ENCODE measurements around the gene PLN.

DNA sequence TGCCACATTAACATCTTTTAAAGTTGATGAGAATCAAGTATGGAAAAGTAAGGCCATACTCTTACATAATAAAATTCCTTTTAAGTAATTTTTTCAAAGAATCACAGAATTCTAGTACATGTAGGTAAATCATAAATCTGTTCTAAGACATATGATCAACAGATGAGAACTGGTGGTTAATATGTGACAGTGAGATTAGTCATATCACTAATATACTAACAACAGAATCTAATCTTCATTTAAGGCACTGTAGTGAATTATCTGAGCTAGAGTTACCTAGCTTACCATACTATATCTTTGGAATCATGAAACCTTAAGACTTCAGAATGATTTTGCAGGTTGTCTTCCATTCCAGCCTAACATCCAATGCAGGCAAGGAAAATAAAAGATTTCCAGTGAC, 11.6 kb downstream of the PLN start:
- no peak for TF ChIP-seq SP1 (CRISPR knock-in tag; conservative IDR thresholded peaks at IDR 0.05)
- no peak for TF ChIP-seq NFYB (CRISPR knock-in tag; conservative IDR thresholded peaks at IDR 0.05; ENCODE audit: low read depth)
- TF ChIP-seq, protein P1, sequence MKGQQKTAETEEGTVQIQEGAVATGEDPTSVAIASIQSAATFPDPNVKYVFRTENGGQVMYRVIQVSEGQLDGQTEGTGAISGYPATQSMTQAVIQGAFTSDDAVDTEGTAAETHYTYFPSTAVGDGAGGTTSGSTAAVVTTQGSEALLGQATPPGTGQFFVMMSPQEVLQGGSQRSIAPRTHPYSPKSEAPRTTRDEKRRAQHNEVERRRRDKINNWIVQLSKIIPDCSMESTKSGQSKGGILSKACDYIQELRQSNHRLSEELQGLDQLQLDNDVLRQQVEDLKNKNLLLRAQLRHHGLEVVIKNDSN (CRISPR knock-in tag; IDR thresholded peaks at IDR 0.05): no peak
- TF ChIP-seq, protein P2, sequence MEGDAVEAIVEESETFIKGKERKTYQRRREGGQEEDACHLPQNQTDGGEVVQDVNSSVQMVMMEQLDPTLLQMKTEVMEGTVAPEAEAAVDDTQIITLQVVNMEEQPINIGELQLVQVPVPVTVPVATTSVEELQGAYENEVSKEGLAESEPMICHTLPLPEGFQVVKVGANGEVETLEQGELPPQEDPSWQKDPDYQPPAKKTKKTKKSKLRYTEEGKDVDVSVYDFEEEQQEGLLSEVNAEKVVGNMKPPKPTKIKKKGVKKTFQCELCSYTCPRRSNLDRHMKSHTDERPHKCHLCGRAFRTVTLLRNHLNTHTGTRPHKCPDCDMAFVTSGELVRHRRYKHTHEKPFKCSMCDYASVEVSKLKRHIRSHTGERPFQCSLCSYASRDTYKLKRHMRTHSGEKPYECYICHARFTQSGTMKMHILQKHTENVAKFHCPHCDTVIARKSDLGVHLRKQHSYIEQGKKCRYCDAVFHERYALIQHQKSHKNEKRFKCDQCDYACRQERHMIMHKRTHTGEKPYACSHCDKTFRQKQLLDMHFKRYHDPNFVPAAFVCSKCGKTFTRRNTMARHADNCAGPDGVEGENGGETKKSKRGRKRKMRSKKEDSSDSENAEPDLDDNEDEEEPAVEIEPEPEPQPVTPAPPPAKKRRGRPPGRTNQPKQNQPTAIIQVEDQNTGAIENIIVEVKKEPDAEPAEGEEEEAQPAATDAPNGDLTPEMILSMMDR (IDR thresholded peaks at IDR 0.05): no peak
- TF ChIP-seq, protein P3, sequence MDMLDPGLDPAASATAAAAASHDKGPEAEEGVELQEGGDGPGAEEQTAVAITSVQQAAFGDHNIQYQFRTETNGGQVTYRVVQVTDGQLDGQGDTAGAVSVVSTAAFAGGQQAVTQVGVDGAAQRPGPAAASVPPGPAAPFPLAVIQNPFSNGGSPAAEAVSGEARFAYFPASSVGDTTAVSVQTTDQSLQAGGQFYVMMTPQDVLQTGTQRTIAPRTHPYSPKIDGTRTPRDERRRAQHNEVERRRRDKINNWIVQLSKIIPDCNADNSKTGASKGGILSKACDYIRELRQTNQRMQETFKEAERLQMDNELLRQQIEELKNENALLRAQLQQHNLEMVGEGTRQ (CRISPR knock-in tag; IDR thresholded peaks at IDR 0.05): no peak
- TF ChIP-seq, protein P4, sequence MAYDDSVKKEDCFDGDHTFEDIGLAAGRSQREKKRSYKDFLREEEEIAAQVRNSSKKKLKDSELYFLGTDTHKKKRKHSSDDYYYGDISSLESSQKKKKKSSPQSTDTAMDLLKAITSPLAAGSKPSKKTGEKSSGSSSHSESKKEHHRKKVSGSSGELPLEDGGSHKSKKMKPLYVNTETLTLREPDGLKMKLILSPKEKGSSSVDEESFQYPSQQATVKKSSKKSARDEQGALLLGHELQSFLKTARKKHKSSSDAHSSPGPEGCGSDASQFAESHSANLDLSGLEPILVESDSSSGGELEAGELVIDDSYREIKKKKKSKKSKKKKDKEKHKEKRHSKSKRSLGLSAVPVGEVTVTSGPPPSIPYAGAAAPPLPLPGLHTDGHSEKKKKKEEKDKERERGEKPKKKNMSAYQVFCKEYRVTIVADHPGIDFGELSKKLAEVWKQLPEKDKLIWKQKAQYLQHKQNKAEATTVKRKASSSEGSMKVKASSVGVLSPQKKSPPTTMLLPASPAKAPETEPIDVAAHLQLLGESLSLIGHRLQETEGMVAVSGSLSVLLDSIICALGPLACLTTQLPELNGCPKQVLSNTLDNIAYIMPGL (CRISPR knock-in tag; IDR thresholded peaks at IDR 0.05): no peak

All from WTC11 (cell line).